Measurements from ENCODE around the gene MORC1.

Gene MORC1

GRCh38 chr3:108931035-108931434 lies 186.9 kb downstream of the MORC1 start:
- no peak for DNase-seq

DNA sequence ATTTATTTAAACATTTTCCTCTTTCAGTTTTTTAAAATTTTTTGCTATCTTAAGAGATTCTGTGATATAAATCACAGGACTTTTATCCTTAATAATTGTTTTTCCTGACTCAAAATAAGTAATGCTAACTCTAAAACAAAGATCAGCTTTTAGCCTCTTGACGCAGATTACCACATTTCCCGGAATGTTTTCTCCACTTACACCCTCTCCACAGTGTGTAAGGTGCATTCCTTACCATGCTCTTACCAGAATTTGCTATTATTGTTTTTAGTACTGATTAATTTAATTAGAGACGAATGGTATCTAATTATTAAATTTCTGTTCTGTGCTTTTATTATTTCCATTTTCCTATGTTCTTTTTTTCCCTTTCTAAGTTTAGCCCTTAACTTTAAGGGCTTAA lies 199.1 kb downstream of the MORC1 start:
- DNase-seq: no peak

DNA sequence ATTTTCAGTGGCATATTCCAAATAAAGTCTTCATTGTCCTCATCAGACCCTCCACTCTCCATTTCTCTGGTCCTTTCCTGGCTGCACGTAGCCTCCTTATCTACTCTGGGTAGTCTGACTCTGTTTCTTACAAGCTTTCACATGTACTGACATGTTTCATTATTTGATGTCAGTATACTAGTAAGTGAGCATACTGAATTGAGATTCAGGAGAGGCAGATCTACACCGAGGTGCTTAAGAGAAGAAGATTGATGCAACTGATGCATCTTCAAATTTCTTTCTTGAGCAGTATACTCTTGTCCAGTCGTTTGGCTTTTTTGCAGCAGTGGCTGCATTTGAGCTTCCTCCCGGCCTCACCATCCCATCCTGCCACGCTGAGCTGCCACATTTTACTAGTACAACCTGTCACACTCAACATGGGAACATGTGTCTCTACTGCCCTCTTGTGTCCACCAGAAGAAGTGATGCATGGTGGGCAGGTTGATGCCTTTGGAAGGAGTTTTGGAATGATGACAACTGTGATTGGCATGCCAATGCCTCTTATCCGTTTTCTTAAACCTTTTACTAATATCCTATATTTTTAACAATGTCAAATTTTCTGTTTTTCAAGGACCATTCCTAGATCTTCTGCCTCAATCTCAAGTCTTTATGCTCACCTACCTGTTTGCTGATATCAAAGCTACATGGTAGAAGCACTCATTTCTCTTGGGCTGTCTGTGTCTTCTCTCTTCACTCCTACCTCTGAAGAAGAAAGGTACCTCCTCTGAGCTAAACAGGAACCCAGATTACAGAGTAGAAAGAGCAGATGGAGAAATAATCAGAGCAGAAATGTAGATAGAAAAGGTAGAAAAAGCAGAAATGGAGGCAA lies 202.9 kb downstream of the MORC1 start:
- peak; percentile 38 for DNase-seq

DNA sequence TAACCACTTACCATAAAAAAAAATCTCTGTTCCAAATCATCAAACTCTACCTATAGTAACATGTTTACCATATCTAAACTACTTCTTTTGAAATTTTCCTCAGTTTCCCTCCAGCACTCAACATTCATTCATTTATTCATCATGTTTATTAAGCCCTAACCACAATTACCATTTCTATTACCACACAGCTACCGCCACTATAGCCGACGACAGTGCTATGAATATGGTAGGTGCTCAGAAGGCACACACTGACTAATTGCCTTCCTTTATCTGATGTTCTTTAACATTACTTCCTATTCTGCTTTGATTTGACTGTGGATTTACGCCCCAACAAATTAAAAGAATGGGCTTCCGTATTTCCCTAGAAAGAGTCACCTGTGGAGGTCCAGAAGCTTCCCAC lies 208.1 kb downstream of the MORC1 start:
- DNase-seq: no peak

Measured in effector CD4-positive, alpha-beta T cell (primary cell).